Measurements from ENCODE around the gene UFD1.

Gene UFD1

DNA sequence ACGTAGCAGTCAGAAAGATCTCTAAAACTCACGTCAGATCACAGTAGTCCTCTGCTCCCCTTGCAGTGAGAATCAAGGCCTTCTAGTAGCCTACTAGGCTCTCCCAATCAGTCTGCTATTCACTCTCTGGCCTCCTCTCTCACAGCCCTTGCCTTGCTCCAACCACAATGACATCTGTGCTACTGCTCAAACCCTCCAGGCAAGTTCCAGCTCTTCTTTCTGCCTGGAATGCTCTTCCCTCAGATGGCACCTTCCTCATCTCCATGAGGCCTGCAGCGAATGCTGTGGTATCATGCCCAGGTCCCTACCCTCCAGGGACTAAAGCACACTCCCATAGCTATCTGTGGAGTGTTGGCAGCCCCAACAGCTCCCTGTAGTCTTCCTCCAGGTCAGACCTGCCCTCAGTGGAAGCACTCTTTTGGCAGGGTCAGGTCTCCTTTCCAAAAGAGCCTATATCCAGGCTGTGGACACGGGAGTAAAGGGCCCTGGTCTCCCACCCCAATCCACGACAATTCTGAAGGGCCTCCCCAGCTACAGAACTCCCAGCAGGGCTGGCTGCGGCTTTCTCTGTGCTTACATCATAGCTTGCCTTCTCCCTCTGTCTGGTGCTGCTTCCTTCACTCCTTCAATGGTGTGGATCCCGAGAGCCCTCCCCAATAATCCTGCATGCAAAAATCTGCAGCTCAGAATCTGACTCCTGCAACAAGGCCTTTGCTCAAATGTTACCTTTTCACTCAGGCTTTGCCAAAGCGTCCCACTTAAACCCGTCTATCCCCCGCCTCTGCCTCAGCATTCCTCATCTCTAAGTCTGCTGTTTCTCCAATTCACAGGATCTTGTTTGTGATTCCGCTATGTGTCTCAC is 56.3 kb downstream of the UFD1 start:
- no peak for DNase-seq (ENCODE audit: low read depth)

DNA sequence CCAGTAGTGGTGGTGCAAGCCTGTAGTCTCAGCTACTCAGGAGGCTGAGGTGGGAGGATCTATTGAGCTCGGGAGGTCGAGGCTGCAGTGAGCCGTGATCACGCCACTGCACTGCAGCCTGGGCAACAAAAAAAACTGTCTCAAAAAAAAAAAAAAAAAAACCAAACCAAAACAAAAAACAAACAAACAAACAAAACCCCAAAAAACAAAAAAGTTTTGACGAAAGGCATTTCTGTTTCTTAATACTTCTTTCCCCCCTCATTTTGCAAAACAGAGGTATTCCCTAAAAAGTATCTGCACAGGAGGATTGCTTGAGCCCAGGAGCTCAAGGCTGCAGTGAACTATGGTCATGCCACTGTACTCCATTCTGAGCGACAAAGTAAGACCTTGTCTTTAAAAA is 58.7 kb downstream of the UFD1 start:
- DNase-seq (ENCODE audit: low read depth): no peak

DNA sequence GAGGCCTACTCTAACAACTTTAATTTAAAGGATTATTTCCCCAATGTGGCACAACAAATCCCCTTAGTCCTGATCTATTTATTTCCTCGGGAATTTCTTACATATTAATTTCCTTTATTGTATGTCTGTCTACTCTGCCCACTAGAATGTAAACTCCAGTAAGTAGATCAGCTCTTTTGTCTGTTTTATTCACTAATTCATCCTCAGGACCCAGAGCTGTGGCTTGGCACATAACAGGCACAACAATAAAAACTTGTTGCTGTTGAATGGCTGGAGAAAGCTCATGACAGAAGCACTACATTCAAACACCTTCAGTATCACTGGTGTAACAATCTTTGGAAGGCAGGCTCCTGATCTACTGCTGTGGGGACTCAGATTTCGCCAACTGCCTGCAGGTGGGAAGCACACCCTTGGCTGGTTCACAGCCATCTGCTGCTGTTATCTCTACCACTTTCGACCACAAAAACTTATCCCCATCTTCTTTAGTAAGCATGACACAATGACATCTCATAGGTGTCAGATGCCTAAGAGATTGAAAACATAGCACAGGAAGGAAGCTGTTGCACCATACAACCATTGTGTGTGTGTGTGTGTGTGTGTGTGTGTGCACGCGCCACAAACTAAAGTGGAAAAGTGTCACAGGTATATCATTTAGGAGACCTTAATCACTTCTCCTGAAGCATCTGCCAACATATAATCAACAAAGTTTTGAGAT is 59.4 kb downstream of the UFD1 start:
- DNase-seq (ENCODE audit: low read depth): no peak

DNA sequence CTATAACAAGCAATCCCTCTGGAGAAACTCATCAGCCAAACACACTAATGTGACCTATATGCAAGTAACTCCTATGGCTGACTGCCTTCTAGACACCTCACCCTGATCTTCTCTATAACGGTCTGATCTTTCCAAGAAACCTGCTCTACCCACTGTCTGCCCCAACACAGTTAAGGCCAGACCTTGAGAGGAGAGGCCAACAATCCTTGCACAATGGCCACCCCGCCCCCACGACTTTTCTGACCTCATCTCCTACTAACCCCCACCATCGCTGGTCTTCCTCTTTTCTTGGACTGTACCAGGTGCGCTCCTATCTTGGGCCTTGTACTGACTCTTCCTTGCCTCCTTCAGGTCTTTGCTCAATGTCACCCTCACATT is 59.9 kb downstream of the UFD1 start:
- DNase-seq (ENCODE audit: low read depth): no peak

DNA sequence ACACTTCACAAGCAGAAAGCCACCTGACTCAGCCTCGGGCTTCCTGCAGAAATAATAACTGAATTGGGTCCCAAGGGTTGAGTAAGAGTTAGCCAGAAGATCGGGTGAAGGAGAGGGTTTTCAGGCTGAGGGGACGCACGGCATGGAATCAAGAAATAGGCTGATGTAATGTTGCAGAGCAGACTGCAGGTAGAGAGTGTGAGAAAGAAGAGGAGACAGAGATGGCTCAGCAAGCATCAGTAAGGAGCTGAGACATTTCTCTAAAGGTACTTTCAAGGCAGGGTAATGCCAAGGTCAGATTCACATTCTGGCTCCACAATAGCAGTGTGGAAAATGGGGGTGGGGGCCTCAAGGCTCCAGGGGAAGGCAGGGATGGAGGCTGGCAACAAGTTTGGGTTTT is 66.1 kb downstream of the UFD1 start:
- no peak for DNase-seq (ENCODE audit: low read depth)

DNA sequence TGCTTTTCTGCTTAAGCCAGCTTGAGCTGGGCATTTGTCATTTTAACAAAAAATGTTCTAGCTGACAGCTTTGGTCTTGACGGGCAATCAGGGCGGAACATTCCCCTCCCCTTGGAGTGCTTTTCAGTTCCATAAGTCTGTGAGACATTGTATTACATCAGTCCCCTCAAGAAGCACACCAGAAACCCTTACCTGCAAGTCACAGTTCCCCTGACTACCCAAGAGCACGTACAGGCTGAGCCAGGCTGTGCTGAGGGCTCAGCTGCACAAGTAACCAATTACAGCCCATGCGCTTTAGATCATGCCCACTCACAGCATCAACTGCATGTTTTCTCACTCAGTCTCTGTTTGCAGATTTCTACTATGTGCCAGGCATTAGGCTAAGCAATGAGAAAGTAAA is 66.5 kb downstream of the UFD1 start:
- no peak for DNase-seq (ENCODE audit: low read depth)

DNA sequence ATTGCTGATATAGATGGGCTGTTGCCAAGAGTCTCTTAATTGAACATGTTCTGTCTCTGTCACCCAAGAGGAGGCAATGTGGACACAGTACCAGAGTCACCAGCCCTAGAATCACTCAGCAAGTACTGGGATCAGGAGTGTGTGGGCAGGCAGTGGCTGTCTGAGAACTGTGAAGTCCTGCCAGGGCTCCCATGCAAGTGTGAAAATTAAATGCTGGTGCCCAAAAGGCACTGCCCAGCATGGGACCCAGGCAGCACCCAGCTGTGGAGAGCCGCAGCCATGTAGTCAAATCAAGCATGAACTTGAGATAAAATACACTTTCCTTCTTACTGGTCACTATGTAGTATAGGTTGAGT is 67.3 kb downstream of the UFD1 start:
- DNase-seq (ENCODE audit: low read depth): no peak

DNA sequence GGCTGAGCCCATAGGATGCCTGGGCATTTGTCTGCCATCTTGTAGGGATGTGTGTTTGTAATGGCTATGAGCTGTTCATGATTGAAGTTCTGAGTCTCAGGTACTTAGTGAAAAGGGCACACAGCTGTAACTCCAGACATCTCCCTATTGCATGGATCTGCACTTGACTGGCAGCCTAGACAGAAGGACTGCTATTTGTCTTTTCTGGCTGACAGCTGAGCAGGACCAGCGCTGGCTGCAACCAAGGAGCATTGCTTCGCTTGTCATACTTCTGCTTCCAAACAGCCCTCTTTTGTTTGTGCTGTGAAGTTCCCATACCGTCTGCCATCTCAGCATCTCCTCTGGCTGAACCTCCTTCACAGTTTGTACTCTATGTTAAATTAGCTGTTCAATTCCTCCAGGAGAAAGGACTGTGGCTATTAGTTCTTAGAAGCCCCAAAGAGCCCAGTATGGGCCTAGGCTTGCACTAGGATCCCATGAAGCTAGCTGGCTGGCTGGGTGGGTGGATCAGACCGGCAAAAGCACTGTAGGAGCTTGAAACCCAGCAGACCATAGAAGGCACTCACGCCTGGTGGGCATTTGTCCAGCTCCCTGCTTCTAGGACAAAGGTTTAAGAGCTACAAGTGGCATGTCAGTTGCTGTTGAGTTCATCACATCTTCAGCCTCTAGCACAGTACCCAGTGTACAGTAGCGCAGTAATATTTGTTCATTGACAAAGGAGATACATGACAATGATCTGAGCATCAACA is 67.9 kb downstream of the UFD1 start:
- no peak for DNase-seq (ENCODE audit: low read depth)

DNA sequence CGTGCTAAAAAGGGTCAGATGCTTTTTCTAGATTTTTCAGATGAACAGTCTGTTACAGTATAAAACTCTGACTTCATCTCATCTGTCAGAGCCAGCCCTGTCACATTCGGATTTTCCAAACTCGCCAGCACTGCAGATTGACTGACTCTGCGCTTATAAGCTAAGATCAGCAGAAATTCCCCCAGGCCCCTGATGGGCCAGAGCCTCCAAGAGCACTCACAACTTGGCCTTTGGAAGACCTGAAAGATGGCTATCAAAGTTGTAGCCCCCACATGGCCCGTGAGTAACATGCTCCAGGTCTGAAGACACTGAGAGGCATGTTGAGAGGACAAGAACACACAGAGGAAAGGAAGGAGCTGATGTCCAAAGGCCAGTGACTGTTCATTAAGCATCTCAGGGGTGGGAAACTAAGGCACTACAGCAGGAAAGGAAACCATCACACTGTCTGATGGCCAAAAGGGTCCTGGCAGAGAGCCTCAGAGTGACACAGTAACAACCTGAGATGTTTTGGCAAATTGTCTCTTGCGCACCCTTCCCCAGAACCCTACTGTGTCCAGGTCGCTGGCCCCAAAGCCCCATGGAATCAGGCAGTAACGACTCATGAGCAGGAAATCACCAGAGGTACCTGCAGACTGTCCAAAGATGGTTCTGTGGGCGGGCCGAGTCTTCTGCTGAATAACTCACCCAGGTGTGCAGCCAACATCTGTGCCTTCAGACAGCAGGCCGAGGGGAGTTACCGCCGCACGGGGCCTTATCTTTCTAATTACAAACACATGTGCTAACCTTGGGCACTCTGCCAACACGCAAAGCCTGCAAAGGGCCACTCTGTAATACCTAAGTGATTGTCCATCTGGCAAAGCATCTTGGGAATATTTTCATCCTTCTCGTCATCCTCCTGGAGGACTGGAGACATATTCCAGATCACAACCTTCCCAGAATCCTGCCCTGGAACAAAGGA is 71.1 kb downstream of the UFD1 start:
- no peak for DNase-seq (ENCODE audit: low read depth)

DNA sequence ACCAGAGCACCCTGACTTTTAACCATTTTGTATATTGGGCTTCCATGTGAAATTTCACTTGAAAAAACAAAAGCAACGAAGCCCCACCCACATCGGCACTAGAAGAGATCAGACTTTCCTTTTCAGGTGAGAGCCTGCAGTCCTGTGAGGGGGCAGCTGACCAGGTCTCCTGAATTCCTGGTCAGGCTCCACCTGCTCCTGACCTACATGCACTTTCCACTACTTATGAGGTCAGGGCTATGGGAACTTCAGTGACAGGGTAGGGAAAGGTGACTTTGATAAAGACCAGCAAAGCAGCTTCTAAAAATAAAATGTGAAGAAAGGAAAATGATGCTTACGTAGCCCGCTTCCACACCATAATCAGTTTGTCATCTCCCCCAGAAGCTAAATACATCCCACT is 72.1 kb downstream of the UFD1 start:
- DNase-seq (ENCODE audit: low read depth): no peak

DNA sequence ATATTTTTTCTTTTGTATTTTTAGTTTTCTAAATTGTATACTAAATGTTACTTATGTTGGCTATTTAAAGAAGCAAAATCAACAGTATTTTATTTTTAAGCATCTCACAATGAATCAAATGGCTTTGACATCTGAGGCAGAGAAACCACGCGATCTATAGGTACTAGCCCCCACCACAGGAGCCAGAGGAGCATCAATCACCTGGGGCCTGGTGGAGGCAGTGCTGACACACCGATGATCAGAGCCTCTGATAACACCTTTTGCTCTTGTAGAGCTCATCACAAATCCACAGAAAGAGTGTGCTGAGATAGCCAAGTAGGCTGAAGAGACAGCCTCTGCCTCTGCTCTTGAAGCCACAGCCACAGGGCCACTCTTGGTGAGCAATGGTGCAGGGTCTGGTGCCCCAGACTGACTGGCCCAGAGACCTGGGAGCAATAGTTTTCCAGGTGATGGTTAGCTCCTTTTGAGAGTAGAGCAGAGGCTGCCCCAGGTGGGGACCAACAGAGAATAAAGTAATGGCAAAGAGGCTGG is 72.6 kb downstream of the UFD1 start:
- DNase-seq (ENCODE audit: low read depth): no peak

DNA sequence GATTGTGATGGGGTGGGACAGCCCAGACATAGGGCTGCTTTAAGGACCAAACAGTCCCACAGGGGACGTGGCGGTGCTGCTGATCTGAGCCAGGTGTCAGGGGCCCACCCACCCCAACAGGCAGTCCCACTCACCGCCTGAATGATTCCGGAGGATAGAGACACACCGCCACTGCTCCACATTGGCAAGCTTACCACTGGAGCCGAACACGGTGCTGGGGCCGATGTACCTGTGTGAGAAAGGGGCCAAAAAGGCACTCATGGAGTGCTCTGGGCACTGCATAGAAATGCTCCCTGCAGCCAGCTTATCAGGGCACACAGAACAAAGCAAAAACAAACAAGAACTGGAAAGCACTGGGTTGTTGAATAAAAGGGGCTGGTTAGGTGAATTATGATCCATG is 73.3 kb downstream of the UFD1 start:
- DNase-seq (ENCODE audit: low read depth): no peak

DNA sequence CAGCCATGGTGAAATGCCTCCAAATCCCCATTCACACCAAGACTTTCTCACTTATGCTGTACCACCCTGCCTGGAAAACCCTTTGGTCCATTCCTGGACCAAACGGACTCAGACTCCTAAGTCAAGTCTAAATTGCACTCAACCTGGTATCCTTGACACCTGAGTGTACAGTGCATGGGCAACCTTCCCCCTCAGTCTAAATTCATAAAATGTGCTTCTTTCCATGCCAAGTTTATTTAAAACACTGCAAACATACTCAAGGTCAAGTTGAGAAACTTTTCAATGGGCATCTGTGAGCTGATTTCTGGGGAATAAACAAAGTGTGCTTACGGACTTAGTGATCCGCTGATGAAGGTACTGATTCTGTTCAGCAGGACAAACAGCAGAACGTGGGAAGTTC is 73.9 kb downstream of the UFD1 start:
- DNase-seq (ENCODE audit: low read depth): no peak

DNA sequence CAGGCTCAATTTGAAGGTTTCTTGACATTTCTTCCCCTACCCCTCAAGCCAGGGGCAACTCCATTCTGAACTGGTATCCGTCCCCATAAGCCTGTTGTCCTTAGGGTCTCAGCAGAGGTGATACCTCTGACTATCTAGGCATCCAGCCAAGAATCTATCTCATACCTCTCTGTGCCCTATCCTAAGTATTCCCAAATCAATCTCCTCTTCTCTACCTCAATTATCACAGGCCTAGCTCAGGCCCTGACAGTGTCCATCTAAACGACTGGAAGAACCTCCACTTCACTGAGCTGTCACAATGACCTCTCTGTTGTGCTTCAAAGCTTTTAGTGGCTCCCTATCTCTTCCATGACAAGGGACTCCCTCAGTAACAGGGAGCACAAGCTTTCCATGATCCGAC is 74.3 kb downstream of the UFD1 start:
- DNase-seq (ENCODE audit: low read depth): no peak

DNA sequence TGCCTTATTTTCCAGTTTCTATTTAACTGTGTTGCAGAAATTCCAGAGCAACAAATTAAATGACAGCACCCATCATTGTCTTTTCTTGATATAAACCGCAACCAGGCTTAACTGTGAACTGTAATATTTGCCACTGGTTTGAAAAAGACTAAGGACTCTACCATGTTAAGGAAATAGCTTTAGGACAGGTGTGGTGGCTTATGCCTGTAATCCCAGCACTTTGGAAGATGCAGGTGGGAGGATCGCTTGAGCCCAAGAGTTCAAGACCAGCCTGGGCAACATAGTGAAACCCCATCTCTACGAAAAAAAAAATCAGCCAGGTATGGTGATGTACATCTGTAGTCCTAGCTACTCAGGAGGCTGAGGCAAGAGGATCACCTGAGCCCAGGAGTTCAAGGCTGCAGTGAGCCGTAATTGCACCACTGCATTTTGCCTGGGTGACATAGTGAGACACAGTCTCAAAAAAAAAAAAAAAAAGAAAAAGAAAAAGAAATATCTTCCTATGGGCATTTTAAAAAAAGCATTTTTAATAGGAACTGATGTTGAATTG is 76.3 kb downstream of the UFD1 start:
- no peak for DNase-seq (ENCODE audit: low read depth)

DNA sequence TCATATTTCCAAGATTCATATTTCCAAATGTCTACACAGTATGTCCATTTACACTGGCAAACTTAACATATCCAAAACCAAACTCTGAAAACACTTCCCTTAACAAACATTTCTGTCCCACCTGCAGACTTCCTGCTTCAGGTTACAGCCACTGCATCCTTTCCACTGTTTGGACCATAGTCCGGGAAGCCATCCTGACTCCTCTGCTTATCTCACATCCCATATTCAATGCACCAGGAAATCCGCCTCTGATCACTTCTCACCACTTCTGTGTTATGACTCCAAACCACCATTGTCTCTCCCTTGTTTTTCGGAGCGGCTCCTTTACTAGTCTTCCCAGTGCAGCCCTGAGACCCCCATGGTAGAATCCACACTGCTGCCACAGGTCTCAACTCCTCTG is 77.5 kb downstream of the UFD1 start:
- DNase-seq (ENCODE audit: low read depth): no peak

DNA sequence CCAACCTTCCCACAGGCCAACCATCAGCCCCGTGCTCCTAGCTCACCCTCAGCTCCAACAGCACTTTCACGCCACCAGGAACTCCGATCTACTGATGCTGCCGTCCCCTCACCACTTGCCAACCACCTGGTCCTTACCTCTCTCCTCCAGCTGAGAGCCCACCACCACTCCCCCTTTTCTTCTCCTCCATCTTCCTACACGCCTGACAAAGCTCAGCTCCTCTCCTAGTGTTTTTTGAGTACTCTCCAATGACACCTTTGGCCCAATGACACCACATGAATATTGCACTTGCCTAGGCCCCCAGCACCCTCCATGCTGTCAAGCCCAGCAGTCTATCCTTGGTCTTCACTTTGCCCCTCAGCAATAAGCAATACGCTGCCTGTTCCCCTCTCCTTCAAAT is 78.1 kb downstream of the UFD1 start:
- no peak for DNase-seq (ENCODE audit: low read depth)
